AML-193 (cell line): Measurements from ENCODE around the gene SUOX.
A peak's percentile ranks its signal among the peaks of the same experiment; 100 is the strongest.
"Not testable (repeated sequence)": the region's sequence is repeated elsewhere in the genome, so short reads cannot be mapped to it uniquely, and the experiment has no call there.

ENCODE experiments used
- DNase-seq, 2 experiments: peaks; one replicate each; lab custom pipeline; 2025; lab: John Stamatoyannopoulos, UW

The SUOX gene

GRCh38 chr12:56020423-56021184 lies 23.5 kb downstream of the SUOX start, which contains the start of gene IKZF4:
Gene IKZF4, plus strand, starts transcription at chr12:56021043. Its CDS starts 451 bp downstream, at chr12:56021494.
- peak; percentile 61 to 74 for DNase-seq

DNA sequence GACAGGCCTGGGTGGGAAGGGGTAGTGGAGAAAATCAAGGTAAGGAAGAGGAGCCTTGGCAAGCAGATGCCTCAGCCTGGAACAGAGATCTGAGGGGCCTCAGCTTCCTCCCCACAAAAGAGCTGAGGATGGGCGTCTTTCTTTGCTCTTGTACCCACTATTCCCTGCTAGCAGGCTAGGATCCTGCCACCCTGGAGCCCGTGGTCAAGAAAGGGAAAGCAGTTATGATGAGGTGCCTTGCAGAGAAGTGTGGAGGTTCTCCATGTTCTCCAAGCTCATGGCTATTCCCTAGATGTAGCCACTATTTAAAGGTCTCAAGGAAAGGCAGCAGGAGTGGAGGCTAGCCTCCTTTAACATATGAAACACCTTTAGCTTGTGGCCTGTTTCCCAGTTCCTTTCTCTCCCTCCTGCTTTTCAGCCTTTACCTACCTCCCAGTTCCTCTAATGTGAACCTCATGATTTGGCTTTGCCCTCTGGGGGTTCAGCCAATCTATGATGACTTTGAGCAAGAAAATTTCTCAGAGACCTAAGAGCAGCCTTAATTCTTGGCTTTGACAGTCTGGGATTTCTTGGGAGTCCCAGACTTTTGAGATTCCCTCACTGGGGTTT lies 24.9 kb downstream of the SUOX start:
- no peak for DNase-seq

GRCh38 chr12:56028511-56029165 lies 31.6 kb downstream of the SUOX start:
- DNase-seq, result no peak

DNA sequence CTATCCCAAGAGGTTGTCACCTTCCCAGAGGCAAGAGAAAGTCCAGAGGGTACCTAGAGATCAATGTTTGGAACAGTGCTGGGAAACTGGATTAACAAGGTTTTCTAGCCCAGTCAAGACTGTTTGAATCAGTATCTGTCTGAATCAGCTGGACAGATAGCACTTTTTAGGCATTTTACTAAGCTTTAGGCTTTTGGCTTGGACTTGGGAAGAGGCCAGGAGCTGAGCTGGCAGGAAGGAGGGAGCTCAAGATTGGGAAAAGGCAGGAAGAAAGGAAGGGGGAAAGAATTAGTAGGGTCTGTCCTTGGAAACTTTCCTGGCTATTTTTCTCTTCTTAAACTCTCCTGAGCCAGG lies 32.1 kb downstream of the SUOX start:
- DNase-seq, result no peak

DNA sequence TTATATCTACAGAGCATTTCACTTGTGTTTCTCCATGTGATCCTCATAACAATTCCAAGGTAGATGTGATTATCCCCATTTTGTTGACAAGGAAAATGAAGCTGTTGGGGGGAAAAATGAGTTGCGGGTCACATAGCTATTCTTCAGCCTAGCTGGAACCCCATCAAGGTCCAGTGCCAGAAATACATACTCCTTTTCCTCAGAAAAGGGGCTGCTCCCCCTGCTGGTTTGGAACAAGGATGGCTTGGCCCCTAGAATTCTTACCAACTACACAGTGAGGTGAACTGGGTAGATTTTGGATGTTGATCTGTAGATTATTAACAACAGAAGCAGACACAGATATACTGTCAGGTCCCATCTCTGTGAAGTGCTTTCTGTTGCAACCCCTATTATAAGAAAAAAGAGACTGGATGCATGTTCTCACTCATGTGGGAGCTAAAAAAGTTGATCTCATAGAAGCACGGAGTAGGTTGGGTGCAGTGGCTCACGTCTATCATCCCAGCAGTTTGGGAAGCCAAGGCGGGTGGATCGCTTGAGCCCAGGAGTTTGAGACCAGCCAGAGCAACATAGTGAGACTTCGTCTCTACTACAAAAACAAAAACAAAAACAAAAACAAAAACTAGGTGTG lies 32.7 kb downstream of the SUOX start:
- DNase-seq, result peak; percentile 64

DNA sequence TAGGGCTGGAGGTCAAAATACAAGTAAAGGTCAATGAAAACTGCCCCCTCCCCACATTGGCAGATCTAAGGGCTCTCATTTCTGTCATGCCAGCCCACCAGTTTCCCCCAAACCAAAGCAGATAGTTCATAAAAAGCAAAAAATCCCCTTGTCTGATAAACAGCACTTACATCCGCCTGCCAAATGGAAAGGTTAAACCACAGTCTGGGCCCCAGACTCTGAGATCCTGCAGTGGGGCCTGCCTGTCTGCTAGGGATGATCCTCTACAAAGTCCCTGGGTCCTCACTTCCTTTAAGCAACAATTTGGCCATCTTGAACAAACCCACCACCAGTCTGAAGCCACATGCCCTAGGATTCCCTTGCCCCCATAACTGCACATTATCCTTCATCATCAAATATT lies 34.9 kb downstream of the SUOX start:
- DNase-seq, result no peak

DNA sequence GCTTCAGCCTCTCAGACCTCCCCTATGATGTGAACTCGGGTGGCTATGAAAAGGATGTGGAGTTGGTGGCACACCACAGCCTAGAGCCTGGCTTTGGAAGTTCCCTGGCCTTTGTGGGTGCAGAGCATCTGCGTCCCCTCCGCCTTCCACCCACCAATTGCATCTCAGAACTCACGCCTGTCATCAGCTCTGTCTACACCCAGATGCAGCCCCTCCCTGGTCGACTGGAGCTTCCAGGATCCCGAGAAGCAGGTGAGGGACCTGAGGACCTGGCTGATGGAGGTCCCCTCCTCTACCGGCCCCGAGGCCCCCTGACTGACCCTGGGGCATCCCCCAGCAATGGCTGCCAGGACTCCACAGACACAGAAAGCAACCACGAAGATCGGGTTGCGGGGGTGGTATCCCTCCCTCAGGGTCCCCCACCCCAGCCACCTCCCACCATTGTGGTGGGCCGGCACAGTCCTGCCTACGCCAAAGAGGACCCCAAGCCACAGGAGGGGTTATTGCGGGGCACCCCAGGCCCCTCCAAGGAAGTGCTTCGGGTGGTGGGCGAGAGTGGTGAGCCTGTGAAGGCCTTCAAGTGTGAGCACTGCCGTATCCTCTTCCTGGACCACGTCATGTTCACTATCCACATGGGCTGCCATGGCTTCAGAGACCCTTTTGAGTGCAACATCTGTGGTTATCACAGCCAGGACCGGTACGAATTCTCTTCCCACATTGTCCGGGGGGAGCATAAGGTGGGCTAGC lies 37.7 kb downstream of the SUOX start:
- no peak for DNase-seq

- DNase-seq, result no peak
Observed at GRCh38 chr12:56037161-56037560, 40.1 kb downstream of the SUOX start.

GRCh38 chr12:56038022-56038655 lies 41.1 kb downstream of the SUOX start:
- DNase-seq, result no peak

GRCh38 chr12:56040151-56040550 lies 43.1 kb downstream of the SUOX start:
- DNase-seq, result no peak

DNA sequence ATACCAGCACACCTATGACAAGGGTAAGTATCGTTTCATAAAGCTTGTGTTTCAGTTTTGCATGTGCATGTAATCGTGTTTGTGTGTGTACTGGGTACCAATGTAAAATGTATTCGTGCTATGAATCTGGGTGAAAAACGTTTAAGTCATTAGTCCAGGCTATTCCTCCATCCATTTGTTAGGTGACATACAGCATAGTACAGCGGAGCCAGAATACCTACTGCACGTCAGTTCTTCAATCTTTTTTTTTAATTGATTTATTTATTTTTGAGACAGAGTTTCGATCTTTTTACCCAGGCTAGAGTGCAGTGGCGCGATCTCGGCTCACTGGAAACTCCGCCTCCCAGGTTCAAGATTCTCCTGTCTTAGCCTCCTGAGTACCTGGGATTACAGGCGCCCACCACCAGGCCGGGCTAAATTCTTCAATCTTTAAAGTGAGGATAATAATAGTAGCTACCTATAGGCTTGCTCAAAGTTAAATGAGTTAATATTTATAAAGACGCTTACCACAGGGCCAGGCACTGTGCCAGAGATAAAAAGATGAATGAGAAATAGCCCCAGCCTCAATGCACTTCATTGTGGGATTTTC lies 44.0 kb downstream of the SUOX start:
- DNase-seq, result no peak

DNA sequence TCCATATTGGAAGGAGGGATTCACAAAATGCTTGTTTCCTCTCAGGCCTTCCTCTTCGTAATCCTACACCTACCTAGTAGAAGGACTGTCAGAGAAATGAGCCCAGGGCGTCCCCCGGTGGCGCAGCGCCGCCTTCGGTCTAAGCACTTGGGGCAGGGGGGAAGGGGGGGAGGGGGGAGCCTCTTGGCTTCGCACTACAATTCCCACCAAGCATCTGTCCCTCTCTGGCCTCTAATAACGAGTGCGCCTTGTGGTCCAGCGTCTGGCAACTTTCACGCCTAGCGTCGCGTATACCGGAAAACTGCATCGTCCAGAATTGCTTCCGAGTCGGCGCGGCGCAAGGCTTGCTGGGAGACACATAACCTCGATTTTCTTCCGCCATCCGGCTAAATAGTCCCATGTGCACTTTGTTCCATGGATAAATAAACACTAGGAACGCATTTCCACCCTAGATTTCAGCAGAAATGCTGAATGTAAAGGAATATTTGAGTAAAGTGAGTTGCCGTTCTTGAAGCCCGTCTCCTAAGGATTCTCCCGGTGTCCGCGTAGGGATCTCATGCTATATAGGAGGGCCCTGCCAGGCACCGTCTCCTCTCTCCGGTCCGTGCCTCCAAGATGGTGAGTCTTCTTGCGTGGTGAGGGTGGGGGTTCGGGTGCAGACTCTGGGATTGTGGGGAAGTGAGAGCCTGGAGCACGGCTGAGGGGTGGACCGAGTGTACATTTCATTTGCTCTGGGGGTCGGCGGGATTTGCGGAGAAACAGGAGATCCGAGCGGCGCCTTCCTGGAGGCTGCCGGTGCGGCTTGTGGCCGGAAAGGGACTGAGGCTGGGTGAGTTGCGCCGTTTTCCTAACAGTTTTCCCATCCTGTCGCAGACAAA lies 44.7 kb downstream of the SUOX start, which contains the start of gene RPS26:
Gene RPS26, plus strand, starts transcription at position 367 of the 878 bp plus-strand sequence. Its CDS starts 249 bp downstream, at position 616.
- peak; percentile 97 to 98 for DNase-seq

DNA sequence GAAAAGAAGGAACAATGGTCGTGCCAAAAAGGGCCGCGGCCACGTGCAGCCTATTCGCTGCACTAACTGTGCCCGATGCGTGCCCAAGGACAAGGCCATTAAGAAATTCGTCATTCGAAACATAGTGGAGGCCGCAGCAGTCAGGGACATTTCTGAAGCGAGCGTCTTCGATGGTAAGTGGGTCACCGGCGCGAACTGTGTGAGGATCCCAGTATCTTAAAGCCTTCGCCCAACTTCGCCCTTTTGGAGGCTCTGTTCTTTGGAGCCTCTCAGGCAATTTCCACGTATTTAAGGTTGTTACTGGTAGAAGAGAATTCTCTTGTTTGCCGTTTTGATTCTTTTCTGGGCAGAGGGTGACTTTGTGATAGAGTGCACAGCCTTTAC lies 45.3 kb downstream of the SUOX start:
- DNase-seq, result not testable (repeated sequence)

DNA sequence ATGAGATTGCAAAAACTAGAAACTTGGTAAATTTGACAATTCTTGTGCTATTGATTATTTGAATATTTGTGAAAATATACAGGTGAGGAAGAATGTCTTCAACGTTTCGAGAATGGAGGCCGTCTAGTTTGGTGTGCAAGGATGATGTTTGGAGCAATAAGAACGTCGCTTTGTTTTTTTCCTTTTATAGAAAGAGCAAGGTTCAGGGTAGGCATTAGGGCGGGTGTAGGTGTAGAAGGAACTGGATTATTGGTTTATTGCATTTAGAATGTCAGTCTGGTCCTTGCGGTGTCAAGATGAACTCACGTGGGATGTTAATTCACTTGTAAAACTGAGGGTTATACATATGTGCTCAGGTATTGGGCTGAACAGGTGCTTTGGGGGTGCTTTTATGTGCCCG lies 45.8 kb downstream of the SUOX start:
- no peak for DNase-seq

- no peak for DNase-seq
Observed at GRCh38 chr12:56046027-56046780, 49.1 kb downstream of the SUOX start.

GRCh38 chr12:56053407-56053893 lies 56.4 kb downstream of the SUOX start:
- no peak for DNase-seq
